ENCODE results near the gene SLC22A23. TPM values are rescaled to one million over a fixed set of nuclear protein-coding genes. Genes with fewer than 3 reads are reported as not detected.

SLC22A23 gene
- total RNA-seq, 1 donor from 2014 or later, result 3.6 TPM

GRCh38 chr6:3355011-3355357, 101.9 kb downstream of the SLC22A23 start:
- H3K4me3 ChIP-seq (ENCODE audit: low read depth, low read length), result no peak overlapping the region
- no peaks in the 10 kb centered on the region for H3K36me3 ChIP-seq (ENCODE audit: control insufficient read depth, insufficient read depth, low read length)
- H3K27me3 ChIP-seq (ENCODE audit: control insufficient read depth, insufficient read depth, low read length), result no peaks in the 10 kb centered on the region
- no peak for TF ChIP-seq CTCF (IDR thresholded peaks at IDR 0.05; ENCODE audit: insufficient read depth, low read length, poor library complexity, severe bottlenecking)
- DNase-seq (ENCODE audit: low read depth), result no peak

DNA sequence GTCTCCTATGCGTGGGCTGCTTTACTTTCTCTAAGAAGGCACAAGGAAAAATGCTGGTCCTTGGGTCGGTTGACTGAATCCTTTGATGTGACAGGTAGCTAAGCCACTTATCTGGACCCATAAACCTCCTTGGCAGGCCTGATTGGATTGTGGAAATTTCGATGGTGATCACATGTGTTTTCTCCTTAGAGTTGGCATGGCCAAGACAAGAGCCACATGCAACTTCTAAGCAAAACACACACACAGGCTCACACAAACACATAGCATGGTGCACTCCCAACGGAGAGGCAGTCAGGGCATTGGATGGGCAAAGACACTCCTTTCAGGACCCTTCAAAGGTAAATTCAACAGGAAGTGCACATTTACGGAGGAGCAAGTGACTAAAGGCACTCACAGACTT, 102.9 kb downstream of the SLC22A23 start:
- no peaks in the 10 kb centered on the region for H3K27me3 ChIP-seq (ENCODE audit: control insufficient read depth, insufficient read depth, low read length)
- no peak for DNase-seq (ENCODE audit: low read depth)
- H3K4me3 ChIP-seq (ENCODE audit: low read depth, low read length), result no peak overlapping the region
- no peak for TF ChIP-seq CTCF (IDR thresholded peaks at IDR 0.05; ENCODE audit: insufficient read depth, low read length, poor library complexity, severe bottlenecking)
- H3K36me3 ChIP-seq (ENCODE audit: control insufficient read depth, insufficient read depth, low read length), result no peaks in the 10 kb centered on the region

GRCh38 chr6:3353213-3353903, 103.5 kb downstream of the SLC22A23 start:
- Histone ChIP-seq H3K27me3 (ENCODE audit: control insufficient read depth, insufficient read depth, low read length) (no peaks in the 10 kb centered on the region), H3K4me3 (ENCODE audit: low read depth, low read length) (no peak overlapping the region), H3K36me3 (ENCODE audit: control insufficient read depth, insufficient read depth, low read length) (no peaks in the 10 kb centered on the region)
- no peak for DNase-seq (ENCODE audit: low read depth)
- TF ChIP-seq CTCF (IDR thresholded peaks at IDR 0.05; ENCODE audit: insufficient read depth, low read length, poor library complexity, severe bottlenecking), result no peak

- DNase-seq (ENCODE audit: low read depth), result no peak
- H3K27me3 ChIP-seq (ENCODE audit: control insufficient read depth, insufficient read depth, low read length), result no peaks in the 10 kb centered on the region
- H3K36me3 ChIP-seq (ENCODE audit: control insufficient read depth, insufficient read depth, low read length), result no peaks in the 10 kb centered on the region
- TF ChIP-seq CTCF (IDR thresholded peaks at IDR 0.05; ENCODE audit: insufficient read depth, low read length, poor library complexity, severe bottlenecking), result no peak
- no peak overlapping the region for H3K4me3 ChIP-seq (ENCODE audit: low read depth, low read length)
These were observed 104.2 kb downstream of the SLC22A23 start for GRCh38 chr6:3352678-3353077.

GRCh38 chr6:3351829-3352524, 104.9 kb downstream of the SLC22A23 start:
- no peaks in the 10 kb centered on the region for H3K27me3 ChIP-seq (ENCODE audit: control insufficient read depth, insufficient read depth, low read length)
- no peak for TF ChIP-seq CTCF (IDR thresholded peaks at IDR 0.05; ENCODE audit: insufficient read depth, low read length, poor library complexity, severe bottlenecking)
- H3K36me3 ChIP-seq (ENCODE audit: control insufficient read depth, insufficient read depth, low read length), result no peaks in the 10 kb centered on the region
- DNase-seq (ENCODE audit: low read depth), result no peak
- H3K4me3 ChIP-seq (ENCODE audit: low read depth, low read length), result no peak overlapping the region
